NCI-H2227 (cell line): Measurements from ENCODE around the gene EYS.
"Not testable (repeated sequence)": the region's sequence is repeated elsewhere in the genome, so short reads cannot be mapped to it uniquely, and the experiment has no call there.

Experiments
- DNase-seq: peaks from one replicate; lab custom pipeline; 2025; ENCODE audit not compliant: unreplicated experiment; lab: John Stamatoyannopoulos, UW

EYS gene

GRCh38 chr6:63807056-63807455, 1900.0 kb downstream of the EYS start:
- no peak for DNase-seq

- no peak for DNase-seq
These were observed 1900.5 kb downstream of the EYS start for GRCh38 chr6:63806573-63806913.

GRCh38 chr6:63805808-63806572, 1901.0 kb downstream of the EYS start:
- no peak for DNase-seq

GRCh38 chr6:63805345-63805744, 1901.7 kb downstream of the EYS start:
- DNase-seq: no peak

- no peak for DNase-seq
These were observed 1902.6 kb downstream of the EYS start for GRCh38 chr6:63804381-63804956.

GRCh38 chr6:63803371-63803770, 1903.7 kb downstream of the EYS start:
- DNase-seq: no peak

GRCh38 chr6:63802606-63803206, 1904.3 kb downstream of the EYS start:
- no peak for DNase-seq

GRCh38 chr6:63800386-63800785, 1906.6 kb downstream of the EYS start:
- not testable (repeated sequence) for DNase-seq

- no peak for DNase-seq
These were observed 1907.2 kb downstream of the EYS start for GRCh38 chr6:63799813-63800212.

- DNase-seq: no peak
These were observed 1907.7 kb downstream of the EYS start for GRCh38 chr6:63799313-63799712.

- no peak for DNase-seq
These were observed 1908.6 kb downstream of the EYS start for GRCh38 chr6:63798378-63798777.

- DNase-seq: no peak
These were observed 1909.3 kb downstream of the EYS start for GRCh38 chr6:63797721-63798120.

GRCh38 chr6:63795826-63796225, 1911.2 kb downstream of the EYS start:
- DNase-seq: no peak

- no peak for DNase-seq
These were observed 1912.0 kb downstream of the EYS start for GRCh38 chr6:63795006-63795405.

GRCh38 chr6:63793465-63794137, 1913.4 kb downstream of the EYS start:
- DNase-seq: no peak

GRCh38 chr6:63792736-63793464, 1914.1 kb downstream of the EYS start:
- DNase-seq: no peak

- no peak for DNase-seq
These were observed 1916.7 kb downstream of the EYS start for GRCh38 chr6:63790334-63790733.

- no peak for DNase-seq
These were observed 1917.3 kb downstream of the EYS start for GRCh38 chr6:63789699-63790098.

GRCh38 chr6:63788569-63788968, 1918.5 kb downstream of the EYS start:
- no peak for DNase-seq

- DNase-seq: no peak
These were observed 1920.0 kb downstream of the EYS start for GRCh38 chr6:63787021-63787420.

- DNase-seq: no peak
These were observed 1922.0 kb downstream of the EYS start for GRCh38 chr6:63785006-63785405.
